Measurements from ENCODE around the gene FAM222B. TPM values are rescaled to one million over a fixed set of nuclear protein-coding genes. Genes with fewer than 3 reads are reported as not detected.

The FAM222B gene
- polyA plus RNA-seq, 1 donor (not counting 4 experiments of a cell fraction or from before 2014, with no cell fraction given): 6.5 TPM

DNA sequence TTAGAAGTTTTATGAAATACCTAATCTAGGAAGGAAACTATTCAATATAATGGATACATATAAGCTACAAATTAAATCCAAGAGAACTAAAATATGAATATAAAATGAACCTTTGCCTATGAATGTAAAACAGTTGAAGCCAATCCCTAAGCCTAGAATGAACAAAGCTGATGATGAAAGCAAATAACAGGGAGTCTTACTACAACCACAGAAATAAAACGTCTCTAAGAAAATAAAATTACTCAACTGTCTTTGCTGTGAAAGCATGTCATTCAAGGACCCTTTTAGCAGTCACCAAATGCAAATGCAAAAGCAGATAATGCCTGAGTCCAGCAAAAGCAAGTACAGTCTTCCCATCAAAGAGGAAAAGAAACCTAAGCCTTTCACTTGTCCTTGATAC, 23.0 kb downstream of the FAM222B start:
- no peaks in the 10 kb centered on the region for H3K4me1 ChIP-seq (ENCODE audit: control insufficient read depth, extremely low read depth, insufficient read depth, low read length)
- H3K4me2 ChIP-seq (ENCODE audit: control insufficient read depth, extremely low read depth, insufficient read depth, low read depth, low read length): no peak overlapping the region
- no peaks in the 10 kb centered on the region for H4K20me1 ChIP-seq (ENCODE audit: control insufficient read depth, extremely low read depth, insufficient read depth, low read length)
- H3K9me1 ChIP-seq (ENCODE audit: control insufficient read depth, extremely low read depth, insufficient read depth, low read length): no peaks in the 10 kb centered on the region
- no peak overlapping the region for H3K4me3 ChIP-seq (ENCODE audit: control insufficient read depth in 2 of 3, extremely low read depth in 1 of 3, insufficient read depth in 2 of 3, low read depth in 1 of 3, low read length in 3 of 3)
- DNase-seq (ENCODE audit: low read depth, low spot score) (no peak), FAIRE-seq (no peak)
- no peak overlapping the region for H2AFZ ChIP-seq (ENCODE audit: control insufficient read depth, low read length)
- H3K79me2 ChIP-seq (ENCODE audit: control insufficient read depth, insufficient read depth, low read length): peaks cover 64% of the 10 kb centered on the region
- H3K9me3 ChIP-seq (ENCODE audit: control insufficient read depth, low read depth, low read length): no peaks in the 10 kb centered on the region
- no peak overlapping the region for H3K27ac ChIP-seq (ENCODE audit: control insufficient read depth, insufficient read depth, low read length)
- no peak for TF ChIP-seq EZH2 (IDR thresholded peaks at IDR 0.05; ENCODE audit: low read length)
- TF ChIP-seq CTCF (optimal IDR thresholded peaks at IDR 0.05 in 1 of 3, IDR thresholded peaks at IDR 0.05 in 1 of 3, conservative IDR thresholded peaks at IDR 0.05 in 1 of 3; ENCODE audit: extremely low read depth in 1 of 3, insufficient read depth in 2 of 3, low read length in 3 of 3): no peak
- H3K9ac ChIP-seq (ENCODE audit: control insufficient read depth, extremely low read depth, insufficient read depth, low read length): no peak overlapping the region
- dilution Hi-C loops (cut with MboI; ENCODE audit: extremely low pct_ligation_motif_present, low sequenced_read_pairs): no loop called here
- H3K36me3 ChIP-seq (ENCODE audit: control insufficient read depth in 2 of 2, extremely low read depth in 1 of 2, insufficient read depth in 2 of 2, low read length in 2 of 2): no peaks in the 10 kb centered on the region
- no peaks in the 10 kb centered on the region for H3K27me3 ChIP-seq (ENCODE audit: control insufficient read depth, extremely low read depth, insufficient read depth, low read length)

DNA sequence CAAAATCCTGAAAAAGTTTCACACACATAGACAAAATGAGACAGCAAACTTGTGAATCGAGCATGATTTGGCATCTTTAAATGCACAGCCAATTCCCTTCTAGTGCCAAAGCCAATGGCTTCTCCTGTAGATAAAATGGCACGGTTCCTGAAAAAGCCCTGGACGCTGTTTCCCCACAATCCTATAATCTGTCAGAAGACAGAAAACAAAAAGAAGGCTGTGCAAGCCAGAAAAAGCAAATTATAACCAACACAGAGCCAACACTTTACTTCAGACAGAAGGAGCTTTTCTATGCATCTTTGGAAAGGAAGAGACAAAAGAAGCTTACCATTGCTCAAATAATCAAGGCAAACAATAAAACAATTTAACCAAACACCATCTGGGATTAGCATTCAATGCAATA, 23.8 kb downstream of the FAM222B start:
- dilution Hi-C loops (cut with MboI; ENCODE audit: extremely low pct_ligation_motif_present, low sequenced_read_pairs): no loop called here
- no peak for DNase-seq (ENCODE audit: low read depth, low spot score)
- no peaks in the 10 kb centered on the region for H3K9me1 ChIP-seq (ENCODE audit: control insufficient read depth, extremely low read depth, insufficient read depth, low read length)
- H4K20me1 ChIP-seq (ENCODE audit: control insufficient read depth, extremely low read depth, insufficient read depth, low read length): no peaks in the 10 kb centered on the region
- no peak overlapping the region for H3K4me2 ChIP-seq (ENCODE audit: control insufficient read depth, extremely low read depth, insufficient read depth, low read depth, low read length)
- no peaks in the 10 kb centered on the region for H3K27me3 ChIP-seq (ENCODE audit: control insufficient read depth, extremely low read depth, insufficient read depth, low read length)
- no peak overlapping the region for H3K9ac ChIP-seq (ENCODE audit: control insufficient read depth, extremely low read depth, insufficient read depth, low read length)
- TF ChIP-seq EZH2 (IDR thresholded peaks at IDR 0.05; ENCODE audit: low read length): no peak
- TF ChIP-seq CTCF (optimal IDR thresholded peaks at IDR 0.05 in 1 of 3, IDR thresholded peaks at IDR 0.05 in 1 of 3, conservative IDR thresholded peaks at IDR 0.05 in 1 of 3; ENCODE audit: extremely low read depth in 1 of 3, insufficient read depth in 2 of 3, low read length in 3 of 3): no peak
- no peak overlapping the region for H3K4me3 ChIP-seq (ENCODE audit: control insufficient read depth in 2 of 3, extremely low read depth in 1 of 3, insufficient read depth in 2 of 3, low read depth in 1 of 3, low read length in 3 of 3)
- H3K9me3 ChIP-seq (ENCODE audit: control insufficient read depth, low read depth, low read length): no peaks in the 10 kb centered on the region
- FAIRE-seq: no peak
- no peak overlapping the region for H2AFZ ChIP-seq (ENCODE audit: control insufficient read depth, low read length)
- no peaks in the 10 kb centered on the region for H3K4me1 ChIP-seq (ENCODE audit: control insufficient read depth, extremely low read depth, insufficient read depth, low read length)
- peaks cover 66% of the 10 kb centered on the region for H3K79me2 ChIP-seq (ENCODE audit: control insufficient read depth, insufficient read depth, low read length)
- no peak overlapping the region for H3K27ac ChIP-seq (ENCODE audit: control insufficient read depth, insufficient read depth, low read length)
- no peaks in the 10 kb centered on the region for H3K36me3 ChIP-seq (ENCODE audit: control insufficient read depth in 2 of 2, extremely low read depth in 1 of 2, insufficient read depth in 2 of 2, low read length in 2 of 2)
